Gastroesophageal sphincter (tissue), 3 donors: ENCODE measurements around the gene CCNDBP1.

Experiments
- EP300 ChIP-seq: sonication (generic); formaldehyde crosslinking; IDR thresholded peaks from one replicate; pipeline ENCODE4 v1.6.1; 2017; ENCODE audit warnings: antibody characterized with exemption, mild to moderate bottlenecking
- POLR2A ChIP-seq, 2 donors: fragments of 450-650 bp; IDR thresholded peaks; one replicate each; pipeline ENCODE4 v1.6.1; 2017; ENCODE audit warnings: antibody characterized with exemption in 2 of 2, mild to moderate bottlenecking in 2 of 2, moderate library complexity in 1 of 2
- POLR2AphosphoS5 ChIP-seq: sonication (generic); formaldehyde crosslinking; IDR thresholded peaks from one replicate; pipeline ENCODE4 v1.6.1; 2017; ENCODE audit warnings: antibody characterized with exemption
- TF ChIP-seq, protein P1 (sequence below), 4 experiments: fragments of 200-600 bp in 2 of 4; fragments of 450-650 bp in 2 of 4; sonication (generic) in 1 of 4; IDR thresholded peaks; one replicate each; pipeline ENCODE4 v1.5.1; 2017 to 2019; ENCODE audit warnings: antibody characterized with exemption in 4 of 4, mild to moderate bottlenecking in 2 of 4, moderate library complexity in 2 of 4

DNA sequence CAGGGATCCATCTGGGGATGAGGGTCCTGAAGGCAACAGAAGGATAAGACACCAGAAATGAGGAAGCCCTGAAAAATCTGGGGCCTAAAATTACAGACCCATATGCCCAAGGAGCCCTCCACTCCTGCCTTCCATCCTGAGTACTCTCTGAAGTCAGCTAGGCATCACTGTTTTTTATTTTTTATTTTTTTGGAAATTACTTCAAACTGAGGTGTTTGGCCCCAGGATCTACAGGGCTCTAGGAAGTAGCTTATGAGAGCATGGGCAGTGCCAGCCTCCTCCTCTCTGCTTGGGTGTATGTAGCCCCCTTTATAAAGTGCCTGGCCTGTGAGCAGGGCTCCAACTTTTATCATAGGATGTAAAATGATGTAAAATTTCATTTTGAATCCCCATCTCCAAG lies 27.7 kb downstream of the CCNDBP1 start:
- TF ChIP-seq, protein P1, sequence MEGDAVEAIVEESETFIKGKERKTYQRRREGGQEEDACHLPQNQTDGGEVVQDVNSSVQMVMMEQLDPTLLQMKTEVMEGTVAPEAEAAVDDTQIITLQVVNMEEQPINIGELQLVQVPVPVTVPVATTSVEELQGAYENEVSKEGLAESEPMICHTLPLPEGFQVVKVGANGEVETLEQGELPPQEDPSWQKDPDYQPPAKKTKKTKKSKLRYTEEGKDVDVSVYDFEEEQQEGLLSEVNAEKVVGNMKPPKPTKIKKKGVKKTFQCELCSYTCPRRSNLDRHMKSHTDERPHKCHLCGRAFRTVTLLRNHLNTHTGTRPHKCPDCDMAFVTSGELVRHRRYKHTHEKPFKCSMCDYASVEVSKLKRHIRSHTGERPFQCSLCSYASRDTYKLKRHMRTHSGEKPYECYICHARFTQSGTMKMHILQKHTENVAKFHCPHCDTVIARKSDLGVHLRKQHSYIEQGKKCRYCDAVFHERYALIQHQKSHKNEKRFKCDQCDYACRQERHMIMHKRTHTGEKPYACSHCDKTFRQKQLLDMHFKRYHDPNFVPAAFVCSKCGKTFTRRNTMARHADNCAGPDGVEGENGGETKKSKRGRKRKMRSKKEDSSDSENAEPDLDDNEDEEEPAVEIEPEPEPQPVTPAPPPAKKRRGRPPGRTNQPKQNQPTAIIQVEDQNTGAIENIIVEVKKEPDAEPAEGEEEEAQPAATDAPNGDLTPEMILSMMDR (IDR thresholded peaks at IDR 0.05), result no peak
- no peak for TF ChIP-seq POLR2A (IDR thresholded peaks at IDR 0.05)
- no peak for TF ChIP-seq POLR2AphosphoS5
- no peak for TF ChIP-seq EP300
